HL-60 (cell line): ENCODE data around the gene RHBDD2.
A peak's percentile ranks its signal among the peaks of the same experiment; 100 is the strongest.

Source experiments
- DNase-seq, 2 experiments: peaks; one replicate each; pipeline ENCODE4 v3.0.0-alpha.2; 2010 to 2020; ENCODE audit warnings: low read depth in 1 of 2, low spot score in 1 of 2
- H3K27ac ChIP-seq: fragments of 250-450 bp; sonication (Bioruptor Pico); replicated peaks from 2 replicates; pipeline ENCODE4 v1.5.1; 2020; ENCODE audit warnings: mild to moderate bottlenecking, moderate library complexity
- H3K27me3 ChIP-seq: fragments of 250-450 bp; sonication (Bioruptor Pico); 2 replicates; pipeline ENCODE4 v1.5.1; 2021; ENCODE audit warnings: mild to moderate bottlenecking, moderate library complexity; ENCODE audit not compliant: insufficient read depth, poor library complexity, severe bottlenecking
- H3K4me3 ChIP-seq: replicated peaks from 2 replicates; pipeline ENCODE4 v1.5.1; 2011; ENCODE audit warnings: mild to moderate bottlenecking, control low read depth, low read length; ENCODE audit not compliant: insufficient read depth
- GABPA ChIP-seq: IDR thresholded peaks from 2 replicates; pipeline ENCODE4 v1.6.1; 2012; ENCODE audit warnings: low read depth
- POLR2AphosphoS5 ChIP-seq: IDR thresholded peaks from 2 replicates; pipeline ENCODE4 v1.6.1; 2012; ENCODE audit warnings: low read depth
- SPI1 ChIP-seq: IDR thresholded peaks from 2 replicates; pipeline ENCODE4 v1.6.1; 2012; ENCODE audit warnings: low read depth, mild to moderate bottlenecking, borderline replicate concordance
- TF ChIP-seq, protein P1 (sequence below): IDR thresholded peaks from one replicate; pipeline ENCODE4 v1.5.1; 2011; ENCODE audit warnings: low read length, control low read depth, inconsistent platforms; ENCODE audit not compliant: insufficient read depth
- TF ChIP-seq, protein P2 (sequence below): IDR thresholded peaks from 2 replicates; pipeline ENCODE4 v1.6.1; 2012; ENCODE audit warnings: low read depth; ENCODE audit not compliant: insufficient replicate concordance

RHBDD2 gene

DNA sequence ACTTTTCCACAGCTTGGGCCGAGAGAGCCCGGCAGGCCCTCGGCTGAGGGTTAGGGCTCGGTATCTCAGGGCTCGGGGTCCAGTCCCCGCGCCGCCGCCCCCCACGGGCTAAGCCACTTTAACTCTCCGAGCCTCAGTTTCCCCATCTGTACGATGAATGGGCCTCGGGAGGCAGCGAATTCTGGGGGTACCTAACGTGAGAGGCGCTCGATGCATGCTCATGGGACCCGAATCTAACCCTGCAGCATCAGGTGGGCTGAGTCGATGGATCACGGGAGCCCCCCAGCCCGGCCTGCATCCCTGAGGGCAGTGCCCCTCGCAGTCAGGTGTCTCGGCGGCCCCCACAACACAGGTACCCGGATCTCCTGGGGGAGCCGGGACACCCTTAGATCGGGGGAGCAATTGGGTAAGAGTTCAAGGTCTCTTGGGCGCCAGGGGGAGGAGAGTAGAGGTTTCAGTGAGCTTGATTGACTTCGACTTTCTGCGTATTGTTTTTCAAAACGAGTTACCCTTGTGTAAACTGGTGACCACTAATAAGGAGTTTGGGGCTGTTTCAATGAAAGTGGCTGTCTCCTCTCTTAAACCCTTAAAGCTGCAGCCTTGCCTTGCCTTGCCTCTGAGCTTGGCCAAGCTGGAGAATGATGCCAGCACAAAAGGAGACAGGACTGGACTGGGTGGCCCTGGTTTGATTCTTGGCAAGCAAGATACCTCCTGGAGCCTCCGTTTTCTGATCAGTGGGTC is 36.8 kb downstream of the RHBDD2 start:
- Histone ChIP-seq H3K4me3 (peak overlapping the region; percentile 94), H3K27me3 (no peaks in the 10 kb centered on the region), H3K27ac (peak overlapping the region; percentile 63)
- peak in 1 of 2 experiments; percentile 16 for DNase-seq
- TF ChIP-seq SPI1 (no peak), GABPA (no peak), POLR2AphosphoS5 (no peak)
- TF ChIP-seq, protein P1, sequence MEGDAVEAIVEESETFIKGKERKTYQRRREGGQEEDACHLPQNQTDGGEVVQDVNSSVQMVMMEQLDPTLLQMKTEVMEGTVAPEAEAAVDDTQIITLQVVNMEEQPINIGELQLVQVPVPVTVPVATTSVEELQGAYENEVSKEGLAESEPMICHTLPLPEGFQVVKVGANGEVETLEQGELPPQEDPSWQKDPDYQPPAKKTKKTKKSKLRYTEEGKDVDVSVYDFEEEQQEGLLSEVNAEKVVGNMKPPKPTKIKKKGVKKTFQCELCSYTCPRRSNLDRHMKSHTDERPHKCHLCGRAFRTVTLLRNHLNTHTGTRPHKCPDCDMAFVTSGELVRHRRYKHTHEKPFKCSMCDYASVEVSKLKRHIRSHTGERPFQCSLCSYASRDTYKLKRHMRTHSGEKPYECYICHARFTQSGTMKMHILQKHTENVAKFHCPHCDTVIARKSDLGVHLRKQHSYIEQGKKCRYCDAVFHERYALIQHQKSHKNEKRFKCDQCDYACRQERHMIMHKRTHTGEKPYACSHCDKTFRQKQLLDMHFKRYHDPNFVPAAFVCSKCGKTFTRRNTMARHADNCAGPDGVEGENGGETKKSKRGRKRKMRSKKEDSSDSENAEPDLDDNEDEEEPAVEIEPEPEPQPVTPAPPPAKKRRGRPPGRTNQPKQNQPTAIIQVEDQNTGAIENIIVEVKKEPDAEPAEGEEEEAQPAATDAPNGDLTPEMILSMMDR = no peak
- TF ChIP-seq, protein P2, sequence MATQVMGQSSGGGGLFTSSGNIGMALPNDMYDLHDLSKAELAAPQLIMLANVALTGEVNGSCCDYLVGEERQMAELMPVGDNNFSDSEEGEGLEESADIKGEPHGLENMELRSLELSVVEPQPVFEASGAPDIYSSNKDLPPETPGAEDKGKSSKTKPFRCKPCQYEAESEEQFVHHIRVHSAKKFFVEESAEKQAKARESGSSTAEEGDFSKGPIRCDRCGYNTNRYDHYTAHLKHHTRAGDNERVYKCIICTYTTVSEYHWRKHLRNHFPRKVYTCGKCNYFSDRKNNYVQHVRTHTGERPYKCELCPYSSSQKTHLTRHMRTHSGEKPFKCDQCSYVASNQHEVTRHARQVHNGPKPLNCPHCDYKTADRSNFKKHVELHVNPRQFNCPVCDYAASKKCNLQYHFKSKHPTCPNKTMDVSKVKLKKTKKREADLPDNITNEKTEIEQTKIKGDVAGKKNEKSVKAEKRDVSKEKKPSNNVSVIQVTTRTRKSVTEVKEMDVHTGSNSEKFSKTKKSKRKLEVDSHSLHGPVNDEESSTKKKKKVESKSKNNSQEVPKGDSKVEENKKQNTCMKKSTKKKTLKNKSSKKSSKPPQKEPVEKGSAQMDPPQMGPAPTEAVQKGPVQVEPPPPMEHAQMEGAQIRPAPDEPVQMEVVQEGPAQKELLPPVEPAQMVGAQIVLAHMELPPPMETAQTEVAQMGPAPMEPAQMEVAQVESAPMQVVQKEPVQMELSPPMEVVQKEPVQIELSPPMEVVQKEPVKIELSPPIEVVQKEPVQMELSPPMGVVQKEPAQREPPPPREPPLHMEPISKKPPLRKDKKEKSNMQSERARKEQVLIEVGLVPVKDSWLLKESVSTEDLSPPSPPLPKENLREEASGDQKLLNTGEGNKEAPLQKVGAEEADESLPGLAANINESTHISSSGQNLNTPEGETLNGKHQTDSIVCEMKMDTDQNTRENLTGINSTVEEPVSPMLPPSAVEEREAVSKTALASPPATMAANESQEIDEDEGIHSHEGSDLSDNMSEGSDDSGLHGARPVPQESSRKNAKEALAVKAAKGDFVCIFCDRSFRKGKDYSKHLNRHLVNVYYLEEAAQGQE = no peak

DNA sequence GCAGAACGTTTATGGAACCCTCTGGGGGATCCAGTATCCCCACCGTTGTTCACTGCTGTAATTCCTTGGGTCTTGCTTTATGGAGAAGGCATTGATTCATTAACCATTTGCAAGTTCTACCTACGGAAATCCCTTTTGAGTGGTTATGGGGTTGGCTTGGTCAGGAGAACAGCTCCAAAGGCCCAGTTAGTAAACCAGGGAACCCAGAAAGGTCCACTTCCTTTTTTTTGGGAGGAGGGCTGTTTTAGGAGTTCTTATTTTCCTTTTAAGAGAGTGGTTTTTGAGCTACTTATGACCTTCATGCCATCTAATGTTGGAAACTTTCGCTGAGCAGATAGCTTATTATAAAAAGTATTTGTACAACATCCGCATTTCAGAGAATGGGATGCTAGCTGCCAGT is 37.4 kb downstream of the RHBDD2 start:
- TF ChIP-seq SPI1 (peak; percentile 81), POLR2AphosphoS5 (no peak)
- no peak for DNase-seq
- Histone ChIP-seq H3K4me3 (peak overlapping the region; percentile 94; the same call in 1 of the 2 replicates), H3K27me3 (no peaks in the 10 kb centered on the region), H3K27ac (no peak overlapping the region)

DNA sequence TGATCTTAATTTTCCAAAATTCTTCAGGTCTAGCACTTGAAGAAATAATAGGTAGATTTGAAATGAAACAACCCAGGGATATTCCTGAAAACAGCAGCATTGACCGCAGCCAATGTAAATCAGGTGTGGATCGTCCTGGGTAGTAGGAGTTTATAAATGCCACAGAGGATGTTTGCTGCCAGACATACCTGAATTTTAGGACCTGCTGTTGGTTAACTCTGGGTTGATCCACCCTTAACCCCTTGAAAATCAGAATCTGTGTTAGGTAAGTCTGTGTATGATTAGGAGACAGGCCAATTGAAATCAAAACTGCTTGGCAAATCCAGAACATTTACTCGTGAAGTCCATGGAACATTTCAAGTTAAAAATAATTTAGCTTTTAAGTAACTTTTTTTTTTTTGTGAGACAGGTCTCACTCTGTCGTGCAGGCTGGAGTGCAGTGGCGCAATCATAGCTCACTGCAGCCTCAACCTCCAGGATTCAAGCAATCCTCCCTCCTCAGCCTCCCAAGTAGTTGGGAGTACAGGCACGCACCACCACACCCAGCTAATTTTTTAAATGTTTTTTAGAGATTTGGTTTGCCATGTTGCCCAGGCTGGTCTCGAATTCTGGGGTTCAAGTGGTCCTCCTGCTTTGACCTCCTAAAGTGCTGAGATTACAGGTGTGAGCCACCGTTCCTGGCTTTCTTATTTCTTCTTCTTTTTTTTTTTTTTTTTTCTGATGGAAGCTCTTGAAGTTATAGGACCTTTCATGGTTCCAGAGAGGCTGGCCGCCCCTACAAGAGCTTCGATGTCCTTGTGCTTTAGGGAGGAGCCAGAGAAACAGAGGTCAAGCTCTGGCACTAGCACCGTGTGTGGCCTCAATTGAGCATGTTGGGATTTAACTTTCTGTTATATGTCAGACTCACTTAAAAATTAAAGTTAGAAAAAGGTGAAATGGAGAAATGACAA is 38.1 kb downstream of the RHBDD2 start:
- H3K4me3 ChIP-seq = no peak overlapping the region
- TF ChIP-seq POLR2AphosphoS5 = no peak
- TF ChIP-seq, protein P1 = no peak
- TF ChIP-seq, protein P2 = no peak
- no peaks in the 10 kb centered on the region for H3K27me3 ChIP-seq
- DNase-seq = no peak
- H3K27ac ChIP-seq = no peak overlapping the region

DNA sequence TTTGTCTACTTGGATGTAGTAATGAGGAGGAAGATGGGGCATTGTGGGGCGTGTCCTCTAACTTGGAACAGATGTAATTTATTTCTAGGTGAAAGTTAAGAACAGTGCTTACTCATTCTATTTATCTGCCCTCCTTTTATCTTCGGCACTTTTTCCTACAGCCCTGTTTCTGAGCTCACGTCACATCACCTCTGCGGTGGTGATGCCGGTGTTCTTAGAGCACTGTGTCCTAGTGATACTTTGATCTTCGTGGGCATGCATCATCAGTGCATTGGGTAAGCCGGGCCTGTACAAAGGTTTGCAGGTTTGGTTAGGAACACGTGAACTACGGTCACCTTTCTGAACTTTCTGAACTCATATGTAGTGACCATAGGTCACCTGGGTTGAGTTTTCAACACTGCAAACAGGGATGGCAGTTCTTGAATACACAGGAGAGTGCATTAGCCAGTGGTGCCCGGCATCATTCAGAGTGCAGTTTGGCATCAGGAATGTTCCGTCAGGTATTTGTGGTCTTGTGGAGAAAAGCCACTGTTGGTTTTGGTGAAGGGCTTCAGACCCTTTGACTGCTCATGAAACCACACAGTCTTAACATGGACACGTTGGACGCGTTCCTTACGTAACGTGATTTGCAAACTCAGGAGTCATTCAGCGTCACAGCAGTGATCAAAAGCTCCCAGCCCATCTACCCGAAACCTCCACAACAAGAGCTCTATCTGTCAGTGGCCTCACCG is 41.8 kb downstream of the RHBDD2 start:
- DNase-seq = no peak
- Histone ChIP-seq H3K27ac (no peak overlapping the region), H3K27me3 (no peaks in the 10 kb centered on the region), H3K4me3 (no peak overlapping the region)
- TF ChIP-seq SPI1 (no peak), POLR2AphosphoS5 (no peak), GABPA (no peak)
- TF ChIP-seq, protein P1 = no peak
- TF ChIP-seq, protein P2 = no peak
